NCI-H510A (cell line): Measurements from ENCODE around the gene TRIM62.

Experiments used
- DNase-seq: peaks from one replicate; lab custom pipeline; 2025; lab: John Stamatoyannopoulos, UW

Gene TRIM62

GRCh38 chr1:33098371-33098770 lies 83.5 kb downstream of the TRIM62 start:
- no peak for DNase-seq

GRCh38 chr1:33097762-33098161 lies 84.1 kb downstream of the TRIM62 start:
- DNase-seq, result no peak

DNA sequence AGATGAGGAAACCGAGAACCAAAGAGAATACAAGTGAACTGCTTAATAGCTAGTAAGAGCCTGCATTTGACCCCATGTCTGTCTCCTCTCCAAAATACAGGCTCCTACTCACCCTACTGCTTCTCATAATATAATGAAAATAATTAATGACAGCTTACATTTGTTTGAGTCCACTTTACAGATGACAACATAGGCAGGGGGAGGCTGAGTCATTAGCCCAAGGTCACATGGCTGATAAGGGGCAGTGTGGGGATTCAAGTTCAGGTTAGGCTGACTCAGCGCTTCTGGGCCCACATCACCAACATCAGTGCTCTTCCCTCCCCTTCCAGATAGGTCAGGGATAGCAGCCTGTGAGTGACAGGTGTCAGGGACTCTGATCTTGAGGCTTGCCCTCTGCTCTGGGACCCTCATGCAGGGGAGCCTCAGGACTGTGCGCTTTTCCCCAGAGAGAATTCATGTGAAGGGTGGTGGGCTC lies 84.7 kb downstream of the TRIM62 start:
- DNase-seq, result no peak

GRCh38 chr1:33096363-33097005 lies 85.4 kb downstream of the TRIM62 start:
- no peak for DNase-seq
